HT-29 (cell line): ENCODE results near the gene GNAI2. TPM values are rescaled to one million over a fixed set of nuclear protein-coding genes. Genes with fewer than 3 reads are reported as not detected.
A peak's percentile ranks its signal among the peaks of the same experiment; 100 is the strongest.
"Not testable (repeated sequence)": the region's sequence is repeated elsewhere in the genome, so short reads cannot be mapped to it uniquely, and the experiment has no call there.

Experiments
- DNase-seq: peaks from one replicate; pipeline ENCODE4 v3.0.0-alpha.2; 2015; ENCODE audit warnings: low spot score
- total RNA-seq: library from RNA; depleted of rRNA; stranded (reverse); fragments of >200 nt; shearing (Covaris generic); gene quantifications from 2 replicates; pipeline ENCODE4 v1.2.3, GENCODE V29; 2014

The GNAI2 gene
- total RNA-seq, 1 experiment from 2014 or later, result 167 TPM

DNA sequence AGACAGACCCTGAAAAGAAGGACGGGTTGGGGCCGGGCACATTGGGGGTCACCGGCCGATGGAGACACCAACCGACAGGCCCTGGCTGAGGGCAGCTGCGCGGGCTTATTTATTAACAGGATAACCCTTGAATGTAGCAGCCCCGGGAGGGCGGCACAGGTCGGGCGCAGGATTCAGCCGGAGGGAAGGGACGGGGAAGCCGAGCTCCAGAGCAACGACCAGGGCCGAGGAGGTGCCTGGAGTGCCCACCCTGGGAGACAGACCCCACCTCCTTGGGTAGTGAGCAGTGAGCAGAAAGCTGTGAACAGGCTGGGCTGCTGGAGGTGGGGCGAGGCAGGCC is 40.7 kb downstream of the GNAI2 start:
- DNase-seq, result no peak

DNA sequence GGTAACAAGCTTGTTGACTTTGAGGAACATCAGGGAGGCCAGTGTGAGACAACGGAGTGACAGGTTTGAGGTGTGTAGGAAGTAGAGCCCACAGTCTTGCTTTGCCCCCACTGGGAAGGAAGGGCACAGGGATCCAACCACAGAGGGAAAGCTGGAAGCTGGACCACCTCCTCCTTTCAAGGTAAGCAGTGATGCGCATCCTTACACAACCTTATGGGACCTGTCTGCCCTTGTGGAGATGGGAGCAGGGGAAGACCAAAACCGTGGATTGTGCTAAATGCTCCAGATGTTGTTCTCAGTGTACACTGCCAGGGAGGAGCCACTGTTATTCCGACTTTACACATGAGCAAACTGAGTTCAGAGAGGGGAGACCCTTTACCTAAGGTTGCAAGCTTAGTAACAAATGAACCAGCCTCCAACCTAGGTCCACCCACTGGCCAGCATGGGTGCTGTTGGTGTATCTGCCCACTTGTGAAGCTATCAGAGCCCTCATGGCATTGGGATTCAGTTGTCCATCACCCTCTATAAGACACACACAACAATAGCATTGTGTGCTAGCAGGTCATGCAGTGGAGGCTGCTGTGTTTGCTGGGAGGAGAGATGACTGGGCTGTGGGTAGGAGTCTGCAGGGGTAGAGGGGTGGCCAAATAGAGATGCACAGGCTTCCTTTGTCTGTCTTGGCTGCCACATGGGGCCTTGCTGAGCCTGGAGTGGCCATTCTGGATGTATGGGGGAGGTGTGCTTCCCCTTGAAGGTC is 42.3 kb downstream of the GNAI2 start:
- no peak for DNase-seq

DNA sequence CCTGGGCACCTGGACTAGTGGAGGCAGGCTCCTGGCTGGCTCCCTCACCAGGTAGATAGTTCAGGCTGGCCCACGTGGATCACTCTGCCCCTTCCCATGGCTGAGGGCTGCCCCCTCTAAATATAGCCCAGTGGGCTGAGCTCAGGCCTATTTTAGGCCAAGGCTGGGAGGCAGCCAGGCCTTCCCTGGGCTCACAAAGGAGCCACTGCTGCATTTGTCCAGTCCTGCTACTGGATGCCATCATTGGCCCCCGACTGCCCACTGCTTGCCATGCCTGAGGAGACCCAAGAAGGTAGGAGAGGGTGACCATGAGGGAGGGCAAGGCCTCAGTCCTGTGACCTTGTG is 42.8 kb downstream of the GNAI2 start, which contains the start of gene LSMEM2:
TSS of gene LSMEM2 (plus strand) at position 208 of the 345 bp plus-strand sequence. CDS start at position 235, 27 bp downstream.
- no peak for DNase-seq

DNA sequence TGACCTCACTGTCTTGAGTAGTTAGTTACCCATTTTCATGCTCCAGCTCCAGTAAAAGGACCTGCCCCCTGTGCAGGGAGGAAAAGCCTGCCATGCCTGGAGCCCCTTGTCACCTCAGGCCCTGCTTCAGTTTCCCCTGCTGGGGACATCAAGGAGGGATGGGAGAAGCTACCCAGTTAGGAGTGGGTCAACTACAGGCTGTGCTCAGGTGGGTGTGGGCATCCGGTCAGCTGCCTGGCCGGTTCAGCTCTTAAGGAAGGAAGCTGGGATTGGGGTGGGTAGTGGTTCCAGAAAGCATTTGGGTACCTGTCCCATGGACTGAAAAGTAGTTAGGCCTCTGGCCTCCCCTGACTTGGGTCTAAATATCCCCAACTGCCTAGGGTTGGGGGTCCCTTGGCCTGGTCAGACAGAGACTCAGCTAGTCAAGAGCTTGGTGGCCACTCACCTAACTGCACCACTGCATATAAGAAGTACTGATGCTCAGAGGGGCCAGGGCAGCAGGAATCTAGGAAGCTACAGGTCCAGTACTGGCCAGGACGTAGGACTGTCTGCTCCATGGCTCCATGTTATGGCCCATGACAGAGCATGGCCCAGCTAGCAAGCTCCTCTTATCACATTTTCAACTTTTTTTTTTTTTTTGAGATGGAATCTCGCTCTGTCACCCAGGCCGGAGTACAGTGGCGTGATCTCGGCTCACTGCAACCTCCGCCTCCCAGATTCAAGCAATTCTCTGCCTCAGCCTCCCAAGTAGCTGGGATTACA is 43.4 kb downstream of the GNAI2 start:
- no peak for DNase-seq

DNA sequence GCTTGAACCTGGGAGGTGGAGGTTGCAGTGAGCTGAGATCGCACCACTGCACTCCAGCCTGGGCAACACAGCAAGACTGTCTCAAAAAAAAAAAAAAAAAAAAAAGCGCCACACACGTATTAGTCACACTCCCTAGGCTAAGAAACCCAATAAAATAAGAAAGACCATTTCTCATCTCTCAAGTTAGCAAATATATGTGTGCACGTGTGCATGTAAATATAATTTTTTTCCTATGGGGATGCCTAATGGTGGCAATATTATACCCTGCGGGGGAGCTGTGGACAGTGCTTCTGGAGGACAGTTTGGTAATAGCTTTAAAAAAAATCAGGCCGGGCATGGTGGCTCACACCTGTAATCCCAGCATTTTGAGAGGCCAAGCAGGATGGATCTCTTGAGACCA is 48.1 kb downstream of the GNAI2 start:
- DNase-seq, result not testable (repeated sequence)

DNA sequence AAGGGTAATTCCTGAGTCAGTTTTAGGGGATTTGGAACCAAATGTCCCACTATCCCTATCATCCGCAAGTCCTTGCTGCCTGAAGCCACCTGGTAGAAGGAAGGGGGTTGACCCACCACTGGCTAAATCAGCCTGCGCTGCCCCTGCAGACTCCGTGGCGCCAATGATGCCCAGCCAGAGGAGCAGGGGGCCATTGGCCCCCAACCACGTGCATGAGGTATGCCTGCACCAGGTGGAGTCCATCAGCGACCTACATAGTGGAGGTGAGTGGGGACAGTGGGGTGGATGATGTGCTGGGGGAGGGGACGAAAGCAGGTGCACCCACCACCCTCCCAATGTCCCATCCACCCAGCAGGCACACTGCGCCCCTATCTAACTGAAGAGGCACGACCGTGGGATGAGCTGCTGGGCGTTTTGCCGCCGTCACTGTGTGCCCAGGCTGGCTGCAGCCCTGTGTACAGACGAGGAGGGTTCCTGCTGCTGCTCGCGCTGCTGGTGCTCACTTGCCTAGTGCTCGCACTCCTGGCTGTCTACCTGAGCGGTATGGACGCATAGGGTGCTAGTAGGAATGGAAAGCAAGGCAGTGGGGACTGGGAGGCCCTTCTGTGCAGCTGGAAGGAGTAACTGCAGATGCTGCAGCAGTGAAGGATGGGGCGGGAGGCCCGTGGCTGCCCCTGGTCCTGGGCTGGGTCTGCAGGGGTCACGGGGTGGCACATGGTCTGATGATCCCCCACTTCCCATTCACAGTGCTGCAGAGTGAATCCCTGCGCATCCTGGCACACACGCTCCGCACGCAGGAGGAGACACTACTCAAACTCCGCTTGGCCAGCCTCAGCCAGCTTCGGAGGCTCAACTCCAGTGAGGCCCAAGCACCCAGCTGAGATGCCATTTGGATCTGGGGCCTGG is 50.6 kb downstream of the GNAI2 start:
- DNase-seq, result no peak

DNA sequence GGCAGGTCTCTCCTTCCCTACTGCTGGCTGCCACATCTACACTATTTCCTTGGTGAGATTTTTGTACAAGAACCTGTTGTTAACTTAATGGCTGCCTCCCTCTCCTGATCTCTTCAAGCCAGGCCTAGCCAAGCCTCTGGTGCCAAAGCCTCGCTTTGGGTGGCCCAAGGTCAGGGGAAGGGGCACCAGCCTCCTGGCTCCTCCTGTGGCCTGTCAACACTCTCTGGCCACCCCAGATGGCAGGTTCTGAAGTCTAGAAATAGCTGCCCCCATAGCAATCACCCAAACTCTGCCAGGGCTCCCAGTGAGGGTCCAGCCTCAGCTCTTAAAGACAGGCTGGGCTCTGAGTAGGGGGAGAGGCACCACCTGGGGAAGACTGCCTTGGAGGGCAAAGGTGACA is 51.3 kb downstream of the GNAI2 start:
- DNase-seq, result no peak

DNA sequence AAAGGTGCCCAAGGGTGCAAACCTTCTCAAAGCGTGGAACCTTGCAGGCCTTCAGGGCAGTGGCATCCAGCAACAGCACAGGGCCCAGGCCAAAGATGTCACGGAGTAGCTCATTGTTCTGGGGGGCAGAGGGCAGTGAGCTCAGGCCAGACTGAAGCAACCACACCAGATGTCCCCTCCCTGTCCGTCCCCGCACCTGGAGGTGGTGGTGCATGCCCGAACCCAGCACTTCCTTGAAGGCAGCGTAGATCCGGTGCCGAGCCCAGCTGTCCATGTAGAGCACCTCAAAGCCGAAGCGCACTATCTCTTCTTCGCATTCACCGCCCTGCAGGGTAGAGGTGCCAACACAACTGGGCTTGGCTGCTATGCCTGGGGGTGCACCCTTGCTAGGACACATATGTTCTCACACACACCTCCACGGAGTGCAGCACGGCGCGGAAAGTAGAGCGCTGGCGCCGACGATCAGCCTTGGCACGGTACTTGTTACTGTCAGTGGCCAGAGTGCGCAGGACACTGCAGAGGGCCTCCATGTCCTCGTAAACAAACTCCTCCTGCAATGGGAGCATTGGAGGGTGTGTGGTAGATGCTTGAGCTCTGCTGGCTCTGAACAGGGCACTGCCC is 52.5 kb downstream of the GNAI2 start:
- DNase-seq, result no peak

DNA sequence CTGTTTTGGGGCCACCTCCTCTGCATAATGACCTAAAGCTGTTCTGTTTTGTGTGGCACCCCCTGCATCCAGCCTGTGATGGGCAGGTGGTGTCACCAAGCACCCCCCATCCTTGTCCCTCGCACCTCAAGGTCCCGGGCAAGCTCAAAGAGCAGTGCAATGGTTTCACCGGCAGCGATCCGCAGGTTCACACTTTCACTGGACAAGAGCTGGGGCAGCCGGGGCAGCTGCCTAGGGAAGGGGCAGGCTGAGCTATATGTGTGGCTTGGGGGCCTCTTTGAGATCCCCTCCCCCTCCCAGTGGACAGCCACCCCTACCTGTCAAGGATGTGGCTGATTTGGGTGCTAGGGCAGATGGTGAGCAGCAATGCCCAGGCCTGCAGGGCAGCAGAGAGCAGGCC is 53.1 kb downstream of the GNAI2 start:
- no peak for DNase-seq

DNA sequence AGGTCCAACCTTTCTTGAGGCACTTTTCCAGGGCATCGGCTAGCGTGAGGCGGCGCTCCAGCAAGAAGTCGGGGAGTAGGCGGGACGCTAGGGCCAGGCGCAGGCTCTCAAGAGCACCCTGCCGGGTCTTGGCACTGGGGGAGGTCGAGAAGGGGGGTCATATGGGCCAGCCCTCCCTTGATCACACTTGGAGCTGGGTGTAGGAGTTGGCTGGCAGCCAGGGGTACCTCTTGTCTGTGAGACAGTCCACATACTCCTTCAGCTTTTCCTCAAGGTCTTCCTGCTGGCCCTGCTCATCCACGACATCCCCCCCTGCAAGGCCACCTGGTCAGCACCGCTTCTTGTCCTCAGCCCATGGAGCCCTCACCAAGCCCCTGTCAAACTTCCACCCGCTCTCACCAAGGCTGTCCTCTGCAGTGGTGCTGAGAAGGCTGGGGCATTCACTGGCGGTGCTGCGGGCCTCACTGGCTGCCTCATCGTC is 54.2 kb downstream of the GNAI2 start:
- no peak for DNase-seq

DNA sequence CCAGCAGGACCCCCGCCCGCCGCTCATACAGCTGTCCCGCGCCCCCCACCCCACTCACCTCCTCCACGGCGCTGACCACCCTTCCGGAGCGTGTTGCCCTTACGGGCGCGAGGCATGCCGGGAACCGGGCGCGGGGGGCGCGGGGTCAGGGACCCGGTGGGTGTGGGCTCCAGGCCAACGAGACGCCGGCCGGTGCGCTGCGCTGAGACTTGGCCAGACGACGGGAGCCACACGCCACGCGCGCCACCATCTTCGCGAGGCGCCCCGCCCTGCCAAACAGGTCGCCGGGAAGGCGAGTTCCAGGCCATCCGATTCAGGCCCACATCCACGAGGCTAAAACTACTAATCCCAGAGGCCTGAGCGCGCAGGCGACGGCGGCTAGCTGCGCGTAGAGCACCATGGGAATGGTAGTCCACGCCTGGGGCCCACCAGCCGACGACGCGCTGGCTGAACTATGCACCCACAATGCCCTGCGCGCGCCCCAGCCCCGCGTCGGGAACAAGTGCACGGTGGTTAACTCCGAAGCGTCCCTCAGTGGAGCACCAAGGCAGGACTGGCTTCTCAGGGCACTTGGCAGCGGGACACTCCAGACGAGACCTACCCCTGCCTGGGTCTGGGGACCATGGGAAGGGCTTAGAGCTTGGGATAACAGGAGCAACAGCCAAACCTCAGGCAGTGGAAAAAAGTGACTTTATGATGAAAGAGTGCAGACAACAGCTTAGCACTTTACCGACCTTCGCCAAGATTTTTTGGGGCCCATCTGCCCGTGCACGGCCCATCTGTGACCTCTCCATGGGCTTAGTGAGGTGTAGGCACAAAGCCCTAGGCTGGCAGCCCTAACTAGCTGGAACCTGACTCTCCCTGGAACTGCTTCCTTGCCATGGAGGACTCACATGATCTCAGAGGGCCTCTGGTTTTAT is 56.4 kb downstream of the GNAI2 start, which contains the start of gene IFRD2:
TSS of gene IFRD2 (minus strand) at position 271 of the 920 bp plus-strand sequence. CDS start at position 116, 155 bp downstream.
- peak; percentile 94 for DNase-seq

DNA sequence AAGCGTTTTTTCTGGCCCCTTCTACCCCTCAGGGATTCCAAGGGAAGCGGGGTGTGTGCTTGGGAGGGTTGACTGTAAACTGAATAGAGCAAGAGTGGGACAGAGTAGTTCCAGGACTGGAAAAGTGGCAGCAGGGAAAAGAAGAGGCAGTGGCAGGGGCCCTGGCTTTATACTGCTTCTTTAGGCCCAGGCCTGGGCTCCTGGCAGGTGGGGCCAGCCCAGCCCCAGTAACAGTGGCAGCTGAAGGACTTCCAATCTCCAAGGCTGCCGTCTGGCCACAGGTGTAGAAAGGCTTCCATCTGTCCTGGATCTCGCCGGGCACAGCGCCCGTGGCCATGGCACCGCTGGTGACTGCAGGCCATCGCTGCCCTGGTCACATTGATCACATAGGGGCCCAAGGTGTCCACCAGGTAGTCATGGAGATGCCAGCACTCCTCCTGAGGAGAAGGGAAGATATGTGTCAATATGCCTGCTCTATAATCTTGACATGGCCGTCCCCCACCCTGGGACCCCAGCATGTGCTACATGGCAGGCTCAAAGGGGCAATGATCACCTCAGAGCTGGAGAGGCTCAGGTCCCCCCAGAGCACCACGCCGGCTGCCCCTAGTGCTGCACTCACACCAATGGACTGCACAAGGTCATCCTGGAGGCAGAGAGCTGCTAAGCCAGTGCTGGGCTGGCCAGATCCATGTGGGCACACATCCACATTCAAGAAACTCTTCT is 57.2 kb downstream of the GNAI2 start:
- no peak for DNase-seq

DNA sequence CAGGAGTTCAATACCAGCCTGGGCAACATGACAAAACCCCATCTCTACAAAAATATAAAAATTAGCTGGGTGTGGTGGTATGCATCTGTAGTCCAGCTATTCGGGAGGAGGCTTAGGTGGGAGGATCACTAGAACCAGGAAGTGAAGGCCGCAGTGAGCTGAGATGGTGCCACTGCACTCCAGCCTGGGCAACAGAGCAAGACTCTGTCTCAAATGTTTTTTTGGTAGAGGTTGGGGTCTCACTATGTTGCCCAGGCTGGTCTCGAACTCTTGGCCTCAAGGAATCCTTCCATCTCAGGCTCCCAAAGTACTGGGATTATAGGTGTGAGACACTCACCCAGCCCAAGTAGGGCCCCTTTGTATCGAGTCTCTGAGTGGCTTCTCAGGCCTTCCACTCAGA is 58.1 kb downstream of the GNAI2 start:
- DNase-seq, result no peak

DNA sequence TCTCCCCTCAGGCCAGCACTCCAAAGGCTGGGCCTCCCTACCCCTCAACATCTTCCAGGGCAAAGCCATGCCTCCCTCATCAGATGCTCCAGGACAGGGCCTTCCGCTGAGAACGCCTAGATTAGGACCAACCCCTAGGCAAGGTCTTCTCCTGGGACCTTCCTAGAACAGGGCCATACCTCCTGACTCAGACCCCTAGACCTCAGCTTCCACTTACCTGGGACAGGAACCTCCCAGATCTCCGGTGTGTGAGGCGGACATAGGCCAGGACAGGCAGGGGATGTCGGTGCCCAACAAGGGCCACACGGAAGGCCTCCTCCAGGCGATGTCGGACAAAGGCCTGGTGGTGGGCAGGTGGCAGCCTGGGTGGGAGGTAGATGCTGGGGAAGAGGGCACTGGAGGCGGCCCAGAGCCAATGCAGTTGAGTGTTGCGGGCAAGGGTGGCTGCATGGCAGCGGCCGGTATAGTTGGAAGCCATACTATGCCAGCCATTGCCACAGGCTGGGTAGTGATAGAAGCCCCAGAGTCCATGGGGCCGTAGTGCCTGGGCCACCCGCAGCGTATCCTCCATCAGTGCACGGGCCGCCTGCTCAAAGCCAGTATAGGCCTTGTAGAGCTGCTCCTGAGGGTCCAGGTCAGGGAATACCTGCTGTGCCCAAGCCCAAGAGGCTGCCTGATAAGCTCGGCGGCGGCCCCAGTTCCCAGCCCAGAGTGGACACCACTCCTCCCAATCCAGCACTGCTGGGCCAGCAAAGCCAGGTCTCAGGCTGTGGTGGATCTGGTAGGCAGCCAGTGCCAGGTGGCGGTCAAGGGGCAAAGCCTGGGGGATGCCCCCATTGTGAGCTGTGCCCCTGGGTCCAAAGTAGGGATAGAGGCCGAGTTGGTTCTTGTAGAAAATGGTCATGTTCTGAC is 58.7 kb downstream of the GNAI2 start:
- no peak for DNase-seq

DNA sequence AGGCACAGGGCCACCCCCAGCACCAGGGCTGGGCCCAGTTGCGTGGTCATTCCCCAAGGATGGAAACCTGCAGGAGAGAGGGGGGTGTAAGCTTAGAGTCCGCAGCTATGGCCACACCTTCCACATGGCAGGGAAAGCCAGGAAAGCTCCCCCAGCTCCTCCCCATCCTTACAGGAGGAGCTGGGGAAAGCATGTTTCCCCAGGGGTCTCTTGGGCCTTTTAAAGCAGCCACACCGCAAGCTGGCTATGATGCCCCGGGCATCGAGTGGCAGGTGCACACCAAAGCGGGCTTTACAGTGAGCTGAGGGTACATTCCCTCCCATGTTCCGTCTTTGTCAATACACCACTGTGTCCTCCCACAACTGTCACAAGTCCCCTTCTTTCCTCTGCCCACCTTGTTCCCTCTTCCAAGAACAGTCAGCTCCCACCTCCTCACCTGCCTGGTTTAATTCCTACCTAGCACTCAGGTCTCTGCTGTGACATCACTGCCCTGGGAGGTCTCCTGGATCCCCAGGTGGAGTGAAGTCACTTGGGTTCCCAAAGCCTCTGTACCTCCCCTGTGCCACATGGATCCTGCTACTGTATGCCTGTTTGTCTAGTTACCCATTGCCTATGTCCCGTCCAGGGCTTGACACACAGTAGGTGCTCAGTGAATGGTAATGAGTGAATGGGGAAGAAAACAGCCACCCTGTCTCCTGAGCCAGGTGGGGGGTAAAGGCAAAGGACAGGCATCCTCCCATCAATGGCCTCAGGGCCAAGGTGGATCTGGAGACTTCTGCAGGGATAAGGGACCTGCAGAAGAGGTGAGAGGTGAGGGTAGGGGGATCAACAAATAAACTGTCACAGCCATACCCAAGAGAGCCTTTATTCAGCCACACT is 59.8 kb downstream of the GNAI2 start:
- no peak for DNase-seq

DNA sequence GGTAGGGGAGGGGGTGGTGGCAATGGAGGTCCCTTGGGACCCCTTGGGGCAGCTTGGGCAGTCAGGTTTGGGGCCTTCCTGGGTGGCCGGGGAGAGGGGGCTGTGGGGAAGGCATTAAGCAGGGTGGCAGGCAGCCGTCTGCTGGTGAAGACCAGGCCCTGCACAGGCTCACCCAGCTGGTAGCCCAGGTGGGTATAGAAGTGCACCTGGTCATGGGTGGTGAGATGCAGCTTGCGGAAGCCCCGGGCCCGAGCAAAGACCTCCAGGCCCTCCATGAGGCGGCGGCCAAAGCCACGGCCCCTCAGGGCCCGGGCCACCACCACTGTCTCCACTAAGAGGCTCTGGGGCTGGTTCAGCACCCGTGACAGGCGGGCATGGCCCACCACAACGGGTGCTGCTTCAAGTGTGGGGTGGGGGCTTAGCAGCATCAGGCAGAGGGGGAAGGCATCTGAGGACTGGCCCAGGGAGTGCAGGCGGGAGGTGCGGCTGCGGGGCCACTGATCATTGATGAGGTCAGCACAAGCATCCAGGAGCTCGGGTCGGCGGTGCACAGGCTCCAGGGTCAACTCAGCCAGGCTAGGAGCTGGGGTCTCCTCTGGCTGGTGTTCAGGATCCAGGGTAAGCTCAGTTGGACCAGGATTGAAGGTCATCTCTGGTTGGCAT is 60.8 kb downstream of the GNAI2 start:
- no peak for DNase-seq

DNA sequence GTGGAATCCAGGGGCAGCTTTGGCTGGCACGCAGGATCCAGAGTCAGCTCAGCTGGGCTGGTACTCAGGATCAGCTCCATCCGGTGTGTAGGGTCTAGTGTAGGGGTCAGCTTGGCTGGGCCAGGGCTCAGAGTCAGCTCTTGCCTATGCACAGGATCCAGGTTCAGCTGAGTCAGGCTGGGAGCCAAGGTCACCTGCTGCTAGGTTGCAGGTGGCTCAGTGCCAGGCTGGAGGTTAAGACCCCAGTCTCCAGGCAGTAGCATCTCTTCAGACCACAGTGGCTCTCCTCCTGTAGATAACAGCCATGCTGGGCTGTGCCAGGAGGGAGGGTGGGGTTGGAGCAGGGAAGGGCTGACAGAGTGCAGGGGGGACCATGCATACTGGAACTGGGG is 61.4 kb downstream of the GNAI2 start:
- no peak for DNase-seq
